ENCODE measurements around the gene SSR4.
A peak's percentile ranks its signal among the peaks of the same experiment; 100 is the strongest.

SSR4 gene

DNA sequence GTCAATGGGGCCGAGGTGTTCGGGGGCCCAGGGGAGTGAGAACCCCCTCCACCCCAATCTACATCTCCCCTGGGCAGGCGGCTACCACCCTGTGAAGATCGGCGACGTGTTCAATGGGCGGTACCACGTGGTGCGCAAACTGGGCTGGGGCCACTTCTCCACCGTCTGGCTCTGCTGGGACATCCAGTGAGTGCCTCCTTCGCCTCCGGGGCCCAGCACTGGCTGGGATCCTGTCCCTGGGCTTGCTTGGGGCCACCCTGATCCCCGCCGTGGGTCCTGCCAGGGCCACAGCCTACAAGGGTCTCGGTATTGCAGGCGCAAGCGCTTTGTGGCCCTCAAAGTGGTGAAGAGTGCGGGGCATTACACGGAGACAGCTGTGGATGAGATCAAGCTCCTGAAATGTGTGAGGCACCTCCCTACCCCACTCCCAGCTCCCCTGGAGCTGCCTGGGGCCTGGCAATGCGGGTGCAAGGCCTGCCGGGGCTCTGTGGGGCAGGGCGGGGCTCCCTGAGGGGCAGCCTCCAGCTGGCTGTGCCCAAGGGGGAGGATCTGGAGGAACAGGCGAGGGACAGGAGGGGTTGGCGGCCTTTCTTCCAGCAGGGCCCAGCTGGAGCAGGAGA lies 12.9 kb upstream of the SSR4 start:
- Histone ChIP-seq H2BK15ac (ENCODE audit: low read length) (no peak overlapping the region), H3K23ac (ENCODE audit: low read depth, low read length, poor library complexity) (peak overlapping the region; percentile 31), H3K4me1 (ENCODE audit: control insufficient read depth in 2 of 2, insufficient read depth in 1 of 2, low read depth in 1 of 2, low read length in 2 of 2) (peaks cover 0 to 1% of the 10 kb centered on the region in 2 donors), H2BK12ac (ENCODE audit: low read length) (no peak overlapping the region), H3K9me3 (replicated peaks in 1 of 2; ENCODE audit: control insufficient read depth in 2 of 2, insufficient read depth in 1 of 2, low read depth in 1 of 2, low read length in 2 of 2) (no peaks in the 10 kb centered on the region), H2BK5ac (ENCODE audit: low read length) (no peak overlapping the region), H3K4ac (ENCODE audit: low read length) (no peak overlapping the region), H4K91ac (ENCODE audit: low read depth, low read length, poor library complexity) (no peak overlapping the region), H2AK5ac (ENCODE audit: low read depth, low read length) (no peak overlapping the region), H2AFZ (ENCODE audit: low read length) (no peak overlapping the region), H3K79me1 (ENCODE audit: low read depth, low read length) (no peaks in the 10 kb centered on the region), H3K27ac (replicated peaks; ENCODE audit: low read length) (no peak overlapping the region), H4K8ac (ENCODE audit: low read depth, low read length) (no peak overlapping the region), H3K18ac (ENCODE audit: low read length) (no peak overlapping the region), H3K4me2 (ENCODE audit: insufficient read depth, low read length, poor library complexity, severe bottlenecking) (no peak overlapping the region), H3K27me3 (ENCODE audit: control insufficient read depth in 3 of 3, insufficient read depth in 3 of 3, low read depth in 1 of 3, low read length in 3 of 3) (no peaks in the 10 kb centered on the region), H3K9ac (ENCODE audit: low read depth, low read length, poor library complexity) (no peak overlapping the region), H3K36me3 (replicated peaks in 1 of 2; ENCODE audit: control insufficient read depth in 2 of 2, insufficient read depth in 2 of 2, low read length in 2 of 2) (peaks cover 7 to 12% of the 10 kb centered on the region in 2 donors), H3K14ac (ENCODE audit: low read length) (no peak overlapping the region), H2BK120ac (ENCODE audit: low read depth, low read length) (no peak overlapping the region), H3K4me3 (ENCODE audit: low read length in 2 of 2) (no peak overlapping the region)
- no CpG with 5 or more reads among the region's 24 CpGs for WGBS, 2 donors (ENCODE audit: extremely low coverage in 2 of 2, insufficient read length in 2 of 2, insufficient replicate concordance in 1 of 2)
- no peak for DNase-seq (ENCODE audit: low spot score)

DNA sequence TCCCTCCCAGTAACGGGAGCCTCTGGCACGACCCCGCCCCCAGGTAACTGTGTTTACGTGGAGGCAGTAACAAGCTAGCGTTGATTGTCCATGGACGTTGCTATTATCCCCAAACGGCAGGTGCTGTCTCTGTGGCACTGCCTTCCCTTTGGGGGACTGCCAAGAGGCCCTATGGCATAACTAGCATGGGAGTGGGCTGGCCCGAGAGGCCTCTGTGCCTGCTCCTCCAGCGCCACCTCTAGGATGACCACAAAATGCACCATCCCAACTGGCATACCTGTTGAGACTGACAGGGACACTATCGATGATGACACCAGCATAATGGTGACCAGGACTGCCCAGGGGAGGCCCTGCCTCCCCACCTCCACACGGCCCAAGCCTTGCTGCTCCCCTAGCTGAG lies 12.2 kb upstream of the SSR4 start:
- Histone ChIP-seq H2BK5ac (ENCODE audit: low read length) (no peak overlapping the region), H3K27me3 (ENCODE audit: control insufficient read depth in 3 of 3, insufficient read depth in 3 of 3, low read depth in 1 of 3, low read length in 3 of 3) (peaks cover 0 to 2% (median 0%) of the 10 kb centered on the region in 3 experiments), H3K4ac (ENCODE audit: low read length) (no peak overlapping the region), H3K18ac (ENCODE audit: low read length) (no peak overlapping the region), H2BK120ac (ENCODE audit: low read depth, low read length) (no peak overlapping the region), H3K79me1 (ENCODE audit: low read depth, low read length) (no peaks in the 10 kb centered on the region), H3K9ac (ENCODE audit: low read depth, low read length, poor library complexity) (no peak overlapping the region), H3K27ac (replicated peaks; ENCODE audit: low read length) (no peak overlapping the region), H3K9me3 (replicated peaks in 1 of 2; ENCODE audit: control insufficient read depth in 2 of 2, insufficient read depth in 1 of 2, low read depth in 1 of 2, low read length in 2 of 2) (no peaks in the 10 kb centered on the region), H2AFZ (ENCODE audit: low read length) (no peak overlapping the region), H3K14ac (ENCODE audit: low read length) (no peak overlapping the region), H4K8ac (ENCODE audit: low read depth, low read length) (peak overlapping the region; percentile 43), H3K36me3 (replicated peaks in 1 of 2; ENCODE audit: control insufficient read depth in 2 of 2, insufficient read depth in 2 of 2, low read length in 2 of 2) (peaks cover 7 to 19% of the 10 kb centered on the region in 2 donors), H2BK15ac (ENCODE audit: low read length) (no peak overlapping the region), H2AK5ac (ENCODE audit: low read depth, low read length) (no peak overlapping the region), H3K23ac (ENCODE audit: low read depth, low read length, poor library complexity) (peak overlapping the region; percentile 55), H3K4me3 (ENCODE audit: low read length in 2 of 2) (no peak overlapping the region), H4K91ac (ENCODE audit: low read depth, low read length, poor library complexity) (no peak overlapping the region), H3K4me2 (ENCODE audit: insufficient read depth, low read length, poor library complexity, severe bottlenecking) (no peak overlapping the region), H2BK12ac (ENCODE audit: low read length) (no peak overlapping the region), H3K4me1 (ENCODE audit: control insufficient read depth in 2 of 2, insufficient read depth in 1 of 2, low read depth in 1 of 2, low read length in 2 of 2) (peaks cover 0 to 1% of the 10 kb centered on the region in 2 donors)
- WGBS, 2 donors (ENCODE audit: extremely low coverage in 2 of 2, insufficient read length in 2 of 2, insufficient replicate concordance in 1 of 2) = no CpG with 5 or more reads among the region's 11 CpGs
- DNase-seq (ENCODE audit: low spot score) = no peak

DNA sequence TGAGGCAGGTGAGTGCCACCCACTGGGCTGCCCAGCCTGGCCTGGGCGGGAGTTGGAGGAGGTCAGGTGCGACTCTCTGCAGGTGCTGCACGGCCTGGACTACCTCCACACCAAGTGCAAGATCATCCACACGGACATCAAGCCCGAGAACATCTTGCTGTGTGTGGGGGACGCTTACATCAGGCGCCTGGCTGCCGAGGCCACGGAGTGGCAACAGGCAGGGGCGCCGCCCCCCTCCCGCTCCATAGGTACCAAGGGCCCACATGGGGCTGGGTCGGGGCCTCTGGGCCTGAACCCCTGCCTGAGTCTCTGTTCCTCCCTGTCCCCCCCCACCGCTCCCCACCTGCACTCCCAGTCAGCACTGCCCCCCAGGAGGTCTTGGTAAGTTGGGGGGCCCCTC lies 11.6 kb upstream of the SSR4 start:
- Histone ChIP-seq H4K91ac (ENCODE audit: low read depth, low read length, poor library complexity) (no peak overlapping the region), H3K14ac (ENCODE audit: low read length) (no peak overlapping the region), H3K27ac (replicated peaks; ENCODE audit: low read length) (no peak overlapping the region), H3K36me3 (replicated peaks in 1 of 2; ENCODE audit: control insufficient read depth in 2 of 2, insufficient read depth in 2 of 2, low read length in 2 of 2) (peaks cover 7 to 21% of the 10 kb centered on the region in 2 donors), H2BK15ac (ENCODE audit: low read length) (no peak overlapping the region), H4K8ac (ENCODE audit: low read depth, low read length) (peak overlapping the region; percentile 43), H2BK12ac (ENCODE audit: low read length) (no peak overlapping the region), H2AK5ac (ENCODE audit: low read depth, low read length) (no peak overlapping the region), H3K4me2 (ENCODE audit: insufficient read depth, low read length, poor library complexity, severe bottlenecking) (no peak overlapping the region), H3K79me1 (ENCODE audit: low read depth, low read length) (no peaks in the 10 kb centered on the region), H2AFZ (ENCODE audit: low read length) (no peak overlapping the region), H3K27me3 (ENCODE audit: control insufficient read depth in 3 of 3, insufficient read depth in 3 of 3, low read depth in 1 of 3, low read length in 3 of 3) (peaks cover 0 to 2% (median 0%) of the 10 kb centered on the region in 3 experiments), H2BK120ac (ENCODE audit: low read depth, low read length) (no peak overlapping the region), H3K4me1 (ENCODE audit: control insufficient read depth in 2 of 2, insufficient read depth in 1 of 2, low read depth in 1 of 2, low read length in 2 of 2) (peaks cover 0 to 1% of the 10 kb centered on the region in 2 donors), H3K18ac (ENCODE audit: low read length) (no peak overlapping the region), H2BK5ac (ENCODE audit: low read length) (no peak overlapping the region), H3K23ac (ENCODE audit: low read depth, low read length, poor library complexity) (peak overlapping the region; percentile 55), H3K9ac (ENCODE audit: low read depth, low read length, poor library complexity) (no peak overlapping the region), H3K4ac (ENCODE audit: low read length) (no peak overlapping the region), H3K4me3 (ENCODE audit: low read length in 2 of 2) (no peak overlapping the region), H3K9me3 (replicated peaks in 1 of 2; ENCODE audit: control insufficient read depth in 2 of 2, insufficient read depth in 1 of 2, low read depth in 1 of 2, low read length in 2 of 2) (no peaks in the 10 kb centered on the region)
- DNase-seq (ENCODE audit: low spot score) = no peak
- WGBS, 2 donors (ENCODE audit: extremely low coverage in 2 of 2, insufficient read length in 2 of 2, insufficient replicate concordance in 1 of 2) = no CpG with 5 or more reads among the region's 14 CpGs

DNA sequence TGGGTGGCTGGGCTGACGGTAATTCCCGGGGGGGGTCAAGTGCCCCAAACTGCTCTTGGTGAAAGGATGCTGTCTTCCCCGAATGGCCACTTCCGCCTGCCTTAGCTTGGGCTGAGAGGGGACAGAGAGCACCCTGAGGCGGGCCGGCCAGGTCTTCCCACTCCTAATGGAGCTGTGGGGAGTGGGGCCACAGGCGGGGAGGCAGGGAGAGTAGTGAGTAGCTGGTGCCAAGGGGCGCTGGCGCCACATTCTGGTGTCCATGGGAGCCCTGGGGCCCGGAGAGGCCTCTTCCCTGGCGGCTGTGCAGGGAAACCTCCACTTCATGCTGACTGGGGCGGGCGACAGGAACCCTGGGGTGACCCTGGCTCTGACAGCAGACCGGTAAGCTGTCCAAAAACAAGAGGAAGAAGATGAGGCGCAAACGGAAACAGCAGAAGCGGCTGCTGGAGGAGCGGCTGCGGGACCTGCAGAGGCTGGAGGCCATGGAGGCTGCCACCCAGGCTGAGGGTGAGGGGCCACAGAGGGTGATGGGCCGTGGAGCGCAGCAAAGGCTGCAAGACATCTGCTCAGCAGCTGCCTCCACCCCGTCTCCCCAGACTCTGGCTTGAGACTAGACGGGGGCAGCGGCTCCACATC lies 11.0 kb upstream of the SSR4 start:
- Histone ChIP-seq H3K4me2 (ENCODE audit: insufficient read depth, low read length, poor library complexity, severe bottlenecking) (no peak overlapping the region), H2AFZ (ENCODE audit: low read length) (no peak overlapping the region), H2BK15ac (ENCODE audit: low read length) (no peak overlapping the region), H3K14ac (ENCODE audit: low read length) (no peak overlapping the region), H3K23ac (ENCODE audit: low read depth, low read length, poor library complexity) (no peak overlapping the region), H3K79me1 (ENCODE audit: low read depth, low read length) (no peaks in the 10 kb centered on the region), H3K9me3 (replicated peaks in 1 of 2; ENCODE audit: control insufficient read depth in 2 of 2, insufficient read depth in 1 of 2, low read depth in 1 of 2, low read length in 2 of 2) (no peaks in the 10 kb centered on the region), H2BK120ac (ENCODE audit: low read depth, low read length) (no peak overlapping the region), H3K18ac (ENCODE audit: low read length) (no peak overlapping the region), H2BK5ac (ENCODE audit: low read length) (no peak overlapping the region), H2BK12ac (ENCODE audit: low read length) (peak overlapping the region; percentile 58), H3K4ac (ENCODE audit: low read length) (no peak overlapping the region), H2AK5ac (ENCODE audit: low read depth, low read length) (no peak overlapping the region), H3K27me3 (ENCODE audit: control insufficient read depth in 3 of 3, insufficient read depth in 3 of 3, low read depth in 1 of 3, low read length in 3 of 3) (peaks cover 0 to 2% (median 0%) of the 10 kb centered on the region in 3 experiments), H3K36me3 (replicated peaks in 1 of 2; ENCODE audit: control insufficient read depth in 2 of 2, insufficient read depth in 2 of 2, low read length in 2 of 2) (peaks cover 7 to 21% of the 10 kb centered on the region in 2 donors), H4K91ac (ENCODE audit: low read depth, low read length, poor library complexity) (no peak overlapping the region), H4K8ac (ENCODE audit: low read depth, low read length) (no peak overlapping the region), H3K4me3 (ENCODE audit: low read length in 2 of 2) (no peak overlapping the region), H3K9ac (ENCODE audit: low read depth, low read length, poor library complexity) (no peak overlapping the region), H3K4me1 (ENCODE audit: control insufficient read depth in 2 of 2, insufficient read depth in 1 of 2, low read depth in 1 of 2, low read length in 2 of 2) (peaks cover 0 to 1% of the 10 kb centered on the region in 2 donors), H3K27ac (replicated peaks; ENCODE audit: low read length) (no peak overlapping the region)
- no CpG with 5 or more reads among the region's 24 CpGs for WGBS, 2 donors (ENCODE audit: extremely low coverage in 2 of 2, insufficient read length in 2 of 2, insufficient replicate concordance in 1 of 2)
- DNase-seq (ENCODE audit: low spot score) = no peak

All from neuronal stem cell (in vitro differentiated cells).